ENCODE data around the gene LYST.

LYST gene

DNA sequence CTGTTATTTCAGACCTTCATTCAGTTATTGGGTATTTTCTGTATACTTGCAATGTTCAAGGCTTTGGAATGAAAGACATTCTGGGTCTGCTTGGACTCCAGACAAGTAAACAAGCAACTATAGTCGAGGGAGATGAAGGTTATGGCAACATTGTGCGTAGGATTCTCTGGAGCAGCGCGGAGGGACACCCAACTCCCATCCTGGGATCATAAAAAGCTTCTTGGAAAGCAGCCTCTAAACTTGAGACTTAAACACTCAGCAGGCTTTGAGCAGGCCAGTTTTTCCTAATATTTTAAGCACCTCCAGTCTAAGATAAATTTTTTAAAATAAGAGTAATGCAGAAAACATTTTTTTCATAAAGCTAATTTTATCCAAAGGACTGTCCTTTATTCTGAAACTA is 7.6 kb upstream of the LYST start:
- TF ChIP-seq, protein P1, sequence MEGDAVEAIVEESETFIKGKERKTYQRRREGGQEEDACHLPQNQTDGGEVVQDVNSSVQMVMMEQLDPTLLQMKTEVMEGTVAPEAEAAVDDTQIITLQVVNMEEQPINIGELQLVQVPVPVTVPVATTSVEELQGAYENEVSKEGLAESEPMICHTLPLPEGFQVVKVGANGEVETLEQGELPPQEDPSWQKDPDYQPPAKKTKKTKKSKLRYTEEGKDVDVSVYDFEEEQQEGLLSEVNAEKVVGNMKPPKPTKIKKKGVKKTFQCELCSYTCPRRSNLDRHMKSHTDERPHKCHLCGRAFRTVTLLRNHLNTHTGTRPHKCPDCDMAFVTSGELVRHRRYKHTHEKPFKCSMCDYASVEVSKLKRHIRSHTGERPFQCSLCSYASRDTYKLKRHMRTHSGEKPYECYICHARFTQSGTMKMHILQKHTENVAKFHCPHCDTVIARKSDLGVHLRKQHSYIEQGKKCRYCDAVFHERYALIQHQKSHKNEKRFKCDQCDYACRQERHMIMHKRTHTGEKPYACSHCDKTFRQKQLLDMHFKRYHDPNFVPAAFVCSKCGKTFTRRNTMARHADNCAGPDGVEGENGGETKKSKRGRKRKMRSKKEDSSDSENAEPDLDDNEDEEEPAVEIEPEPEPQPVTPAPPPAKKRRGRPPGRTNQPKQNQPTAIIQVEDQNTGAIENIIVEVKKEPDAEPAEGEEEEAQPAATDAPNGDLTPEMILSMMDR (IDR thresholded peaks at IDR 0.05; ENCODE audit: insufficient read depth, low read length), result no peak
- TF ChIP-seq, protein P2, sequence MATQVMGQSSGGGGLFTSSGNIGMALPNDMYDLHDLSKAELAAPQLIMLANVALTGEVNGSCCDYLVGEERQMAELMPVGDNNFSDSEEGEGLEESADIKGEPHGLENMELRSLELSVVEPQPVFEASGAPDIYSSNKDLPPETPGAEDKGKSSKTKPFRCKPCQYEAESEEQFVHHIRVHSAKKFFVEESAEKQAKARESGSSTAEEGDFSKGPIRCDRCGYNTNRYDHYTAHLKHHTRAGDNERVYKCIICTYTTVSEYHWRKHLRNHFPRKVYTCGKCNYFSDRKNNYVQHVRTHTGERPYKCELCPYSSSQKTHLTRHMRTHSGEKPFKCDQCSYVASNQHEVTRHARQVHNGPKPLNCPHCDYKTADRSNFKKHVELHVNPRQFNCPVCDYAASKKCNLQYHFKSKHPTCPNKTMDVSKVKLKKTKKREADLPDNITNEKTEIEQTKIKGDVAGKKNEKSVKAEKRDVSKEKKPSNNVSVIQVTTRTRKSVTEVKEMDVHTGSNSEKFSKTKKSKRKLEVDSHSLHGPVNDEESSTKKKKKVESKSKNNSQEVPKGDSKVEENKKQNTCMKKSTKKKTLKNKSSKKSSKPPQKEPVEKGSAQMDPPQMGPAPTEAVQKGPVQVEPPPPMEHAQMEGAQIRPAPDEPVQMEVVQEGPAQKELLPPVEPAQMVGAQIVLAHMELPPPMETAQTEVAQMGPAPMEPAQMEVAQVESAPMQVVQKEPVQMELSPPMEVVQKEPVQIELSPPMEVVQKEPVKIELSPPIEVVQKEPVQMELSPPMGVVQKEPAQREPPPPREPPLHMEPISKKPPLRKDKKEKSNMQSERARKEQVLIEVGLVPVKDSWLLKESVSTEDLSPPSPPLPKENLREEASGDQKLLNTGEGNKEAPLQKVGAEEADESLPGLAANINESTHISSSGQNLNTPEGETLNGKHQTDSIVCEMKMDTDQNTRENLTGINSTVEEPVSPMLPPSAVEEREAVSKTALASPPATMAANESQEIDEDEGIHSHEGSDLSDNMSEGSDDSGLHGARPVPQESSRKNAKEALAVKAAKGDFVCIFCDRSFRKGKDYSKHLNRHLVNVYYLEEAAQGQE (IDR thresholded peaks at IDR 0.05; ENCODE audit: insufficient replicate concordance, low read depth), result no peak
- no peak for TF ChIP-seq GABPA (IDR thresholded peaks at IDR 0.05; ENCODE audit: low read depth)
- no peak for TF ChIP-seq POLR2AphosphoS5 (IDR thresholded peaks at IDR 0.05; ENCODE audit: low read depth)
- no peak for TF ChIP-seq SPI1 (IDR thresholded peaks at IDR 0.05; ENCODE audit: borderline replicate concordance, low read depth)
- Histone ChIP-seq H3K4me3 (replicated peaks; ENCODE audit: insufficient read depth, low read length) (no peak overlapping the region), H3K27me3 (ENCODE audit: insufficient read depth, poor library complexity, severe bottlenecking) (no peaks in the 10 kb centered on the region), H3K27ac (replicated peaks) (no peak overlapping the region)
- no peak for DNase-seq (ENCODE audit: low read depth in 1 of 2, low spot score in 1 of 2)

DNA sequence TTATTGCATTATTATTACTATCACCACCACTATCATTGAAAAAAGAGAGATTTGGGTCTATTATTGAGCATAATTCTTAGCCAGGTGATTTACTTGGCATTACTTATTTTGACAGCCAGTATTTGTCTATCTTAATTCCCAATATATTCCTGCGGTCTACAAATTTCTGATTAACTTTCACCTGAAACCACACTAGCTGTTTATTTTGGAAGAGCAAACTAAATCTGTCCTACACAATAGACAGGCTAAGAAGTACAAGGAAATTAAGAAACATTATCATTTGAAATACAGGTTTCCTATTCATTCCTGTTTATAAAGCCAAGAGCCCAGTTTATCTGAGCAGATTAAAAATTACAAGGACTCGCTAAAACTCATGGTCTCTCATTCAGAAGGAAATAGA is 6.9 kb upstream of the LYST start:
- no peaks in the 10 kb centered on the region for H3K27me3 ChIP-seq (ENCODE audit: insufficient read depth, poor library complexity, severe bottlenecking)
- no peak overlapping the region for H3K27ac ChIP-seq (replicated peaks)
- DNase-seq (ENCODE audit: low read depth in 1 of 2, low spot score in 1 of 2), result no peak
- TF ChIP-seq, protein P1 (IDR thresholded peaks at IDR 0.05; ENCODE audit: insufficient read depth, low read length), result no peak
- TF ChIP-seq POLR2AphosphoS5 (IDR thresholded peaks at IDR 0.05; ENCODE audit: low read depth) (no peak), GABPA (IDR thresholded peaks at IDR 0.05; ENCODE audit: low read depth) (no peak), SPI1 (IDR thresholded peaks at IDR 0.05; ENCODE audit: borderline replicate concordance, low read depth) (no peak)
- TF ChIP-seq, protein P2 (IDR thresholded peaks at IDR 0.05; ENCODE audit: insufficient replicate concordance, low read depth), result no peak
- no peak overlapping the region for H3K4me3 ChIP-seq (replicated peaks; ENCODE audit: insufficient read depth, low read length)

DNA sequence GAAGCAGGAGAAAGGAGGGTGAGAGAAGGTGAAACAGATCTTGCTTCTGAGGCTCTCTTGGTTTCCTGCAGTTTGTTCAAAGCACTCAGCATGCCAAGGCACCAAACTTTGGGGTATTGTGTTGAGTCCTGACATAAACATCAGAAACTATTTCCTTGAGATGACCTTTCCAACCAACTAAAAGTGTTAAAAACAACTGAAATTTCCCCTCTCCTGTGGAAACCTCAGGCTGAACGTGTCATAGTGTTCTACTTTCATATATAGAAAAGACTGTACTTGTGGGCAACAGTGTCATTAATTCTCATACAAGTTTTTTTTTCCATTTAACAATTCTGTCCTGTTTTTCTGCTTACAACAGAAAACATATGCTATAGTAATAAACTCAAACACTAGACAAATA is 6.3 kb upstream of the LYST start:
- no peak overlapping the region for H3K4me3 ChIP-seq (replicated peaks; ENCODE audit: insufficient read depth, low read length)
- TF ChIP-seq GABPA (IDR thresholded peaks at IDR 0.05; ENCODE audit: low read depth), result no peak
- TF ChIP-seq POLR2AphosphoS5 (IDR thresholded peaks at IDR 0.05; ENCODE audit: low read depth), result no peak
- TF ChIP-seq, protein P1 (IDR thresholded peaks at IDR 0.05; ENCODE audit: insufficient read depth, low read length), result no peak
- no peak for TF ChIP-seq SPI1 (IDR thresholded peaks at IDR 0.05; ENCODE audit: borderline replicate concordance, low read depth)
- TF ChIP-seq, protein P2 (IDR thresholded peaks at IDR 0.05; ENCODE audit: insufficient replicate concordance, low read depth), result no peak
- no peak overlapping the region for H3K27ac ChIP-seq (replicated peaks)

More for the DNA sequence above, 6.3 kb upstream of the LYST start:
- no peaks in the 10 kb centered on the region for H3K27me3 ChIP-seq (ENCODE audit: insufficient read depth, poor library complexity, severe bottlenecking)
- DNase-seq (ENCODE audit: low read depth in 1 of 2, low spot score in 1 of 2), result no peak
